OCI-LY3 (cell line): ENCODE results near the gene PLXNC1.

ENCODE experiments used
- EZH2phosphoT487 ChIP-seq: fragments of 200-600 bp; shearing (Covaris generic); IDR thresholded peaks from 2 replicates; pipeline ENCODE4 v1.6.1; 2018; ENCODE audit warnings: antibody characterized with exemption, mixed run types, low read depth
- TF ChIP-seq, protein P1 (sequence below): fragments of 200-600, 300-600 bp; sonication (generic); IDR thresholded peaks from 2 replicates; pipeline ENCODE4 v1.5.1; 2014; ENCODE audit warnings: antibody characterized with exemption, low read length, low read depth

DNA sequence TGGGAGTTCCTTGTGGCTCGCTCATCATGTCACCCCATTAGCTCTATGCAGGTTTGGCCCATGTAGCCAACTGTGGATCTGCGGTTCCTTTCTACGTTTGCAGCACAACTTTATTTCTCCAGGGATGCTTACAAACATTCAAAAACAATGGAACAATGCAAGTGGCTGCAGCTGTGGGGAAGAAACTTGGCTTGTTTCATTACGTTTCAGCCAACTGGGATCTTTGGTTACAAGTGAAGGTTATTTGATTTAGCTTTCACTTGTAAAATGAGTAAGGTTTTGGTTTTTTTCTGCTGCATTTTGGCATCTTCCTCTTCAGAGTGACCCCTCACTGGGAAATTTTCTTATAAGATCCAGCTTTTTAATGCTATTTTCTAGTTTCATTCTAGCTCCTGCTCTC is 105.9 kb downstream of the PLXNC1 start:
- TF ChIP-seq, protein P1, sequence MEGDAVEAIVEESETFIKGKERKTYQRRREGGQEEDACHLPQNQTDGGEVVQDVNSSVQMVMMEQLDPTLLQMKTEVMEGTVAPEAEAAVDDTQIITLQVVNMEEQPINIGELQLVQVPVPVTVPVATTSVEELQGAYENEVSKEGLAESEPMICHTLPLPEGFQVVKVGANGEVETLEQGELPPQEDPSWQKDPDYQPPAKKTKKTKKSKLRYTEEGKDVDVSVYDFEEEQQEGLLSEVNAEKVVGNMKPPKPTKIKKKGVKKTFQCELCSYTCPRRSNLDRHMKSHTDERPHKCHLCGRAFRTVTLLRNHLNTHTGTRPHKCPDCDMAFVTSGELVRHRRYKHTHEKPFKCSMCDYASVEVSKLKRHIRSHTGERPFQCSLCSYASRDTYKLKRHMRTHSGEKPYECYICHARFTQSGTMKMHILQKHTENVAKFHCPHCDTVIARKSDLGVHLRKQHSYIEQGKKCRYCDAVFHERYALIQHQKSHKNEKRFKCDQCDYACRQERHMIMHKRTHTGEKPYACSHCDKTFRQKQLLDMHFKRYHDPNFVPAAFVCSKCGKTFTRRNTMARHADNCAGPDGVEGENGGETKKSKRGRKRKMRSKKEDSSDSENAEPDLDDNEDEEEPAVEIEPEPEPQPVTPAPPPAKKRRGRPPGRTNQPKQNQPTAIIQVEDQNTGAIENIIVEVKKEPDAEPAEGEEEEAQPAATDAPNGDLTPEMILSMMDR, result no peak
- TF ChIP-seq EZH2phosphoT487, result no peak
